Fibroblast of mammary gland (primary cell): Measurements from ENCODE around the gene RAC3.

Experiments used
- DNase-seq: peaks from one replicate; pipeline ENCODE4 v3.0.0-alpha.2; 2010; ENCODE audit warnings: low read depth
- H3K4me3 ChIP-seq: 2 replicates; pipeline ENCODE4 v1.5.1; 2011; ENCODE audit warnings: low read depth, mild to moderate bottlenecking, low read length, moderate library complexity; ENCODE audit not compliant: control insufficient read depth
- TF ChIP-seq, protein P1 (sequence below): conservative IDR thresholded peaks from 2 replicates; pipeline ENCODE4 v1.5.1; 2011; ENCODE audit warnings: low read depth, low read length, inconsistent platforms; ENCODE audit not compliant: control insufficient read depth, insufficient read depth

RAC3 gene

DNA sequence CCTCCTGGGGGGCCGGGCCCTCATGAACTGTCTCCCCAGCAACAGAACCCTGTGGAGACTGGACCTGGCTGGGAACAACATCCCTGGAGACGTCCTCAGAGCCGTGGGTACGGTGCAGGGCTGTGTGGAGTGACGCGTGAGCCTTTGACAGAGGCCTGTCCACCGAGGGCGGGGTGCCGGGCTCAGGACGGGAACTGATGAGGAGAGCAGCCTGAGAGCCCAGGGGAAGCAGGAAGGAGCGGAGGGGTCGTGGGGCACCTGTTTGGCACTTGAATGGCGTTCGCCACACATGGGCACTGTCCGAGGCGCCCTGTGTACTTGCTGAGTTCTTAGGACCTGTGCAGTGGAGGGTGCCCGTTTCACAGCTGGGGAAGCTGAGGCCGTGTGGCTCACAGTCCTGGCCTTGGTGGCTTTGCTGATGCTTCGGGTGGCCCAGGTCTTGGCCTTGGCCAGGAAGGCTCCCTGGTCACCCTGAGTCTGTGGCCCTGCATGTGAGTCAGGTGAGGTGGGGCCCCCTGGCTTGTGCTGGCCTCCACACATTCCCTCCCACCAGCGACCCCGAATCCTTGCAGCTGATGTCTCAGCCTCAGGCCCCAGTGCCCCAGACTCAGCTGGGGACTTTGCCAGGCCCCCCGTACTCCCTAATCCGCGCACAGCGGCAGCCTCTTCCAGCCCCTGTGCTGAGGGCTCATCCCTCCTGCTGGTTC is 5.9 kb upstream of the RAC3 start:
- H3K4me3 ChIP-seq: no peak overlapping the region
- TF ChIP-seq, protein P1, sequence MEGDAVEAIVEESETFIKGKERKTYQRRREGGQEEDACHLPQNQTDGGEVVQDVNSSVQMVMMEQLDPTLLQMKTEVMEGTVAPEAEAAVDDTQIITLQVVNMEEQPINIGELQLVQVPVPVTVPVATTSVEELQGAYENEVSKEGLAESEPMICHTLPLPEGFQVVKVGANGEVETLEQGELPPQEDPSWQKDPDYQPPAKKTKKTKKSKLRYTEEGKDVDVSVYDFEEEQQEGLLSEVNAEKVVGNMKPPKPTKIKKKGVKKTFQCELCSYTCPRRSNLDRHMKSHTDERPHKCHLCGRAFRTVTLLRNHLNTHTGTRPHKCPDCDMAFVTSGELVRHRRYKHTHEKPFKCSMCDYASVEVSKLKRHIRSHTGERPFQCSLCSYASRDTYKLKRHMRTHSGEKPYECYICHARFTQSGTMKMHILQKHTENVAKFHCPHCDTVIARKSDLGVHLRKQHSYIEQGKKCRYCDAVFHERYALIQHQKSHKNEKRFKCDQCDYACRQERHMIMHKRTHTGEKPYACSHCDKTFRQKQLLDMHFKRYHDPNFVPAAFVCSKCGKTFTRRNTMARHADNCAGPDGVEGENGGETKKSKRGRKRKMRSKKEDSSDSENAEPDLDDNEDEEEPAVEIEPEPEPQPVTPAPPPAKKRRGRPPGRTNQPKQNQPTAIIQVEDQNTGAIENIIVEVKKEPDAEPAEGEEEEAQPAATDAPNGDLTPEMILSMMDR: no peak
- DNase-seq: no peak

DNA sequence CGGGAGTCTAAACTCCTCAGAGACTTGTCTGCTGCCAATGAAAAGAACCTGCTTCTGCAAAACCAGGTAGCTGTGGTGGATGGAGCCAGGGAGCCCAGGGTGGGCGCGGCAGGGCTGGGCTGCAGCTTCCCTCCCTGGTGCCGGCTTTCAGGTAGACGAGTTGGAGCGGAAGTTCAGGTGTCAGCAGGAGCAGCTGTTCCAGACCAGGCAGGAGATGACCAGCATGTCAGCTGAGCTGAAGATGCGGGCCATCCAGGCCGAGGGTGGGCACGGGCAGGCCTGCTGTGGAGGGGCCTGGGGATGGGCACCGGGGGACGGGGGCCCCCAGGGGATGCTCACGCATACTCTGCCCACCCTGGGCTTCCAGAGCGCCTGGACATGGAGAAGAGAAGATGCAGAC is 3.2 kb upstream of the RAC3 start:
- no peak for DNase-seq
- TF ChIP-seq, protein P1: no peak
- no peak overlapping the region for H3K4me3 ChIP-seq

GRCh38 chr17:82028966-82029365 is 2.5 kb upstream of the RAC3 start:
- DNase-seq: no peak
- TF ChIP-seq, protein P1: no peak
- H3K4me3 ChIP-seq: no peak overlapping the region

- DNase-seq: no peak
- TF ChIP-seq, protein P1: no peak
- H3K4me3 ChIP-seq: no peak overlapping the region
Measured at GRCh38 chr17:82029391-82029790, 2.1 kb upstream of the RAC3 start.

GRCh38 chr17:82029990-82030469 is 1.4 kb upstream of the RAC3 start:
- TF ChIP-seq, protein P1: no peak
- no peak for DNase-seq
- no peak overlapping the region for H3K4me3 ChIP-seq

GRCh38 chr17:82030470-82031302 is 792 bp upstream of the RAC3 start:
- peak overlapping the region; percentile 41 for H3K4me3 ChIP-seq
- DNase-seq: peak; percentile 85
- TF ChIP-seq, protein P1: peak; percentile 64
